HepG2 (cell line): ENCODE measurements around the gene ZNF669. TPM values are rescaled to one million over a fixed set of nuclear protein-coding genes. Genes with fewer than 3 reads are reported as not detected.
A peak's percentile ranks its signal among the peaks of the same experiment; 100 is the strongest.

Source experiments
- ATAC-seq: fragments of 200-7000 bp; cut with Tn5 transposase; 3 replicates; pipeline ENCODE4 v1.9.1; 2020; ENCODE audit warnings: mild to moderate bottlenecking, moderate library complexity
- BruUV-seq: library from RNA; stranded (reverse); fragments of 400-500 nt; replicated peaks from 2 replicates; lab custom pipeline; 2021; lab: Mats Ljungman, UMichigan
- CTCF ChIA-PET: fragments of 300-600 bp; formaldehyde crosslinking; extraction: SDS; loops from one replicate; lab custom pipeline; 2021; ENCODE audit warnings: low total read pairs, inconsistent platforms, low intra/inter-chr PET ratio; lab: Yijun Ruan, JAX
- POLR2A ChIA-PET: fragments of 350-600 bp; sonication (Branson Sonifier 250); formaldehyde crosslinking; loops from one replicate; lab custom pipeline; 2020; ENCODE audit warnings: antibody characterized with exemption, inconsistent platforms; lab: Yijun Ruan, JAX
- DNase-seq: peaks from one replicate; pipeline ENCODE4 v3.0.0-alpha.2; 2015; ENCODE audit warnings: low spot score
- FAIRE-seq: peaks from 3 replicates; lab custom pipeline; 2011; peaks lifted over from hg19 to GRCh38; lab: Jason Lieb, UNC
- H2AFZ ChIP-seq: one replicate; pipeline ENCODE4 v1.6.1; 2011; ENCODE audit warnings: low read length, inconsistent platforms
- H3K27ac ChIP-seq: fragments of 300-600 bp; 3 replicates; pipeline ENCODE4 v1.8.0; 2011; ENCODE audit warnings: mixed run types, mild to moderate bottlenecking, mixed read lengths, low read length, inconsistent platforms; ENCODE audit not compliant: insufficient read depth; ENCODE audit errors: extremely low read length
- H3K27me3 ChIP-seq, 2 experiments: fragments of 200-600 bp in 1 of 2; 2 replicates in 1 of 2; 3 replicates in 1 of 2; pipeline versions ENCODE4 v1.6.0 to v1.8.0; 2011; ENCODE audit warnings: low read length in 2 of 2, mild to moderate bottlenecking in 2 of 2, moderate library complexity in 2 of 2, inconsistent platforms in 1 of 2; ENCODE audit not compliant: insufficient read depth in 2 of 2, control insufficient read depth in 1 of 2
- H3K36me3 ChIP-seq, 2 experiments: fragments of 200-600 bp in 1 of 2; replicated peaks in 1 of 2; 2 replicates in 1 of 2; 3 replicates in 1 of 2; pipeline versions ENCODE4 v1.5.1 to v1.8.0; 2011; ENCODE audit warnings: low read length in 2 of 2, inconsistent platforms in 1 of 2; ENCODE audit not compliant: insufficient read depth in 2 of 2, control insufficient read depth in 1 of 2
- H3K4me1 ChIP-seq: 2 replicates; pipeline ENCODE4 v1.5.1; 2012; ENCODE audit warnings: low read length, inconsistent platforms; ENCODE audit not compliant: insufficient read depth
- H3K4me2 ChIP-seq: 2 replicates; pipeline ENCODE4 v1.6.0; 2011; ENCODE audit warnings: low read depth, low read length, inconsistent platforms
- H3K4me3 ChIP-seq, 3 experiments: fragments of 200-600 bp in 1 of 3; sonication (generic), shearing (Covaris generic) in 1 of 3; replicated peaks in 1 of 3; 2 replicates each; pipeline ENCODE4 v1.5.1; 2011 to 2016; ENCODE audit warnings: low read length in 3 of 3, inconsistent platforms in 2 of 3, low read depth in 2 of 3, mild to moderate bottlenecking in 2 of 3, control low read depth in 1 of 3, mixed read lengths in 1 of 3; ENCODE audit not compliant: insufficient read depth in 1 of 3
- H3K79me2 ChIP-seq: one replicate; pipeline ENCODE4 v1.6.1; 2011; ENCODE audit warnings: low read length, inconsistent platforms; ENCODE audit not compliant: insufficient read depth
- H3K9ac ChIP-seq: 2 replicates; pipeline ENCODE4 v1.6.0; 2011; ENCODE audit warnings: mild to moderate bottlenecking, low read depth, low read length, inconsistent platforms; ENCODE audit not compliant: insufficient read depth
- H3K9me3 ChIP-seq: 2 replicates; pipeline ENCODE4 v1.5.1; 2012; ENCODE audit warnings: mild to moderate bottlenecking, low read length
- H4K20me1 ChIP-seq: 2 replicates; pipeline ENCODE4 v1.6.0; 2011; ENCODE audit warnings: inconsistent platforms, mild to moderate bottlenecking, low read length, moderate library complexity; ENCODE audit not compliant: insufficient read depth
- BRF2 ChIP-seq: sonication (generic); formaldehyde crosslinking; IDR thresholded peaks from 2 replicates; pipeline ENCODE4 v1.8.1; 2022; ENCODE audit warnings: mild to moderate bottlenecking, missing genetic modification reagents
- E2F2 ChIP-seq: sonication (generic); formaldehyde crosslinking; IDR thresholded peaks from 2 replicates; pipeline ENCODE4 v1.4.0; 2020; ENCODE audit warnings: missing genetic modification reagents, borderline replicate concordance
- FOXO4 ChIP-seq: sonication (generic); formaldehyde crosslinking; conservative IDR thresholded peaks from 2 replicates; pipeline ENCODE4 v1.8.1; 2023; ENCODE audit warnings: missing genetic modification reagents
- HMG20B ChIP-seq: conservative IDR thresholded peaks from 2 replicates; pipeline ENCODE4 v1.6.1; 2016; ENCODE audit warnings: missing genetic modification reagents, missing compliant biosample characterization
- MXD3 ChIP-seq: IDR thresholded peaks from 2 replicates; pipeline ENCODE4 v1.6.1; 2016; ENCODE audit warnings: mild to moderate bottlenecking, missing biosample characterization, missing genetic modification reagents
- PCBP2 ChIP-seq: fragments of 200-400 bp; formaldehyde crosslinking; optimal IDR thresholded peaks from 2 replicates; pipeline ENCODE3; 2018; ENCODE audit warnings: low read length, low read depth; ENCODE audit not compliant: poor library complexity, severe bottlenecking
- RFX3 ChIP-seq: IDR thresholded peaks from 2 replicates; pipeline ENCODE4 v1.6.1; 2016; ENCODE audit warnings: missing biosample characterization, missing genetic modification reagents
- SMAD1 ChIP-seq: sonication (generic); formaldehyde crosslinking; IDR thresholded peaks from 2 replicates; pipeline ENCODE4 v1.4.0; 2020; ENCODE audit warnings: missing genetic modification reagents, low read depth, mild to moderate bottlenecking, borderline replicate concordance
- SMAD3 ChIP-seq: sonication (generic); formaldehyde crosslinking; IDR thresholded peaks from 2 replicates; pipeline ENCODE4 v1.4.0; 2020; ENCODE audit warnings: missing genetic modification reagents
- TCF7L2 ChIP-seq: IDR thresholded peaks from 2 replicates; pipeline ENCODE4 v1.6.1; 2011; ENCODE audit warnings: mild to moderate bottlenecking, low read depth, low read length, moderate library complexity
- ZNF207 ChIP-seq: fragments of 450-650 bp; IDR thresholded peaks from 2 replicates; pipeline ENCODE4 v1.6.1; 2016; ENCODE audit warnings: antibody characterized with exemption, borderline replicate concordance
- ZNF362 ChIP-seq: sonication (generic); formaldehyde crosslinking; IDR thresholded peaks from 2 replicates; pipeline ENCODE4 v1.4.0; 2020; ENCODE audit warnings: missing genetic modification reagents, mild to moderate bottlenecking, borderline replicate concordance
- ZNF549 ChIP-seq: sonication (generic); formaldehyde crosslinking; IDR thresholded peaks from 2 replicates; pipeline ENCODE4 v1.5.0; 2020; ENCODE audit warnings: missing genetic modification reagents
- ZNF629 ChIP-seq: sonication (generic); formaldehyde crosslinking; conservative IDR thresholded peaks from 2 replicates; pipeline ENCODE4 v1.5.0; 2020; ENCODE audit warnings: missing genetic modification reagents
- ZNF674 ChIP-seq: sonication (generic); formaldehyde crosslinking; IDR thresholded peaks from 2 replicates; pipeline ENCODE4 v1.5.0; 2020; ENCODE audit warnings: low read depth, mild to moderate bottlenecking, missing genetic modification reagents
- ZNF737 ChIP-seq: sonication (generic); formaldehyde crosslinking; IDR thresholded peaks from 2 replicates; pipeline ENCODE4 v1.5.0; 2020; ENCODE audit warnings: missing genetic modification reagents, mild to moderate bottlenecking, borderline replicate concordance
- ZNF790 ChIP-seq: sonication (generic); formaldehyde crosslinking; IDR thresholded peaks from 2 replicates; pipeline ENCODE4 v1.8.0; 2022; ENCODE audit warnings: missing genetic modification reagents, mild to moderate bottlenecking, borderline replicate concordance
- WGBS: methylation state at CpG from one replicate; pipeline ENCODE4 v1.1.6; 2017; ENCODE audit warnings: low lambda C conversion rate; 5-methylcytosine and 5-hydroxymethylcytosine counted together
- in situ Hi-C: cut with HindIII; loops from 2 replicates; pipeline ENCODE4 v1.10.0; 2017; ENCODE audit warnings: low pct_unique_long_range_greater_than_20kb; ENCODE audit not compliant: extremely low pct_ligation_motif_present
- intact Hi-C: fragments of 100-400 bp; cut with micrococcal nuclease; formaldehyde crosslinking; loops from one replicate; pipeline ENCODE4 v1.10.0; 2022; ENCODE audit not compliant: unreplicated experiment
- polyA plus RNA-seq, 8 experiments: library from polyadenylated mRNA; depleted of rRNA in 3 of 8; stranded (reverse) in 7 of 8; unstranded in 1 of 8; fragments of >200 nt; fragmentation: Illumina TruSeq in 4 of 8; extraction: Trizol in 4 of 8; gene quantifications; 2 replicates each; pipeline versions ENCODE4 v1.2.1 to v1.2.3, GENCODE V29; 2011 to 2016; ENCODE audit warnings: low read depth in 4 of 8, missing spikeins in 1 of 8, mixed read lengths in 1 of 8; ENCODE audit not compliant: insufficient read depth in 1 of 8
- total RNA-seq, 5 experiments: library from RNA; depleted of rRNA; stranded (reverse); fragments of >200 nt; fragmentation: Illumina TruSeq; extraction: Trizol; gene quantifications; 2 replicates each; pipeline ENCODE4 v1.2.3, GENCODE V29; 2016; ENCODE audit warnings: low read depth in 1 of 5

The ZNF669 gene
- total and polyA plus RNA-seq, 2 of the 13 experiments (the other 11 are each of a cell fraction or from before 2014, with no cell fraction given) = 3.1 to 14.6 TPM

GRCh38 chr1:247088967-247089366 lies 15.2 kb downstream of the ZNF669 start:
- Histone ChIP-seq H2AFZ (no peak overlapping the region), H3K4me2 (peak overlapping the region; percentile 68), H4K20me1 (no peaks in the 10 kb centered on the region), H3K36me3 (no peaks in the 10 kb centered on the region), H3K9me3 (no peaks in the 10 kb centered on the region), H3K27ac (no peak overlapping the region), H3K4me3 (peak overlapping the region in 1 of 3 experiments; percentile 47; a peak in 1 of 6 replicates), H3K27me3 (peaks cover 0 to 3% of the 10 kb centered on the region in 2 experiments; a peak in 1 of 5 replicates), H3K79me2 (no peaks in the 10 kb centered on the region), H3K4me1 (peaks cover 54% of the 10 kb centered on the region), H3K9ac (no peak overlapping the region)
- DNase-seq (no peak), ATAC-seq (no peak), FAIRE-seq (no peak)
- in situ Hi-C loops (no loop called here), intact Hi-C loops (no loop called here)
- TF ChIP-seq ZNF790 (CRISPR knock-in tag) (no peak), ZNF549 (CRISPR knock-in tag) (no peak), ZNF207 (no peak), SMAD1 (CRISPR knock-in tag) (no peak), HMG20B (CRISPR knock-in tag) (no peak), MXD3 (CRISPR knock-in tag) (no peak), ZNF737 (CRISPR knock-in tag) (no peak), RFX3 (CRISPR knock-in tag) (no peak), SMAD3 (CRISPR knock-in tag) (no peak), ZNF674 (no peak), ZNF629 (CRISPR knock-in tag) (no peak), PCBP2 (no peak), ZNF362 (CRISPR knock-in tag) (no peak), TCF7L2 (no peak), E2F2 (no peak), BRF2 (CRISPR knock-in tag) (no peak), FOXO4 (CRISPR knock-in tag) (no peak)
- POLR2A ChIA-PET = interaction anchor here (0.7 to 1.6 kb wide), 2 partner anchors 10 to 23 kb away, joined by 4 to 6 read pairs; partner anchors contain the start of gene ZNF670
- CTCF ChIA-PET = no interaction called here
- no TSS peak for BruUV-seq
- WGBS = 32% methylated on average over 4 of the region's 4 CpGs
